ENCODE measurements around the gene AASS. TPM values are rescaled to one million over a fixed set of nuclear protein-coding genes. Genes with fewer than 3 reads are reported as not detected.

Gene AASS
- total RNA-seq, 1 donor from 2014 or later, result 35.5 TPM

- Mint-ChIP-seq H3K36me3 (peaks cover 4% of the 10 kb centered on the region), H3K27ac (no peak overlapping the region), H3K27me3 (ENCODE audit: low read depth) (no peaks in the 10 kb centered on the region), H3K9me3 (no peaks in the 10 kb centered on the region), H3K4me1 (no peaks in the 10 kb centered on the region), H3K4me3 (no peak overlapping the region)
- TF ChIP-seq, protein P1, sequence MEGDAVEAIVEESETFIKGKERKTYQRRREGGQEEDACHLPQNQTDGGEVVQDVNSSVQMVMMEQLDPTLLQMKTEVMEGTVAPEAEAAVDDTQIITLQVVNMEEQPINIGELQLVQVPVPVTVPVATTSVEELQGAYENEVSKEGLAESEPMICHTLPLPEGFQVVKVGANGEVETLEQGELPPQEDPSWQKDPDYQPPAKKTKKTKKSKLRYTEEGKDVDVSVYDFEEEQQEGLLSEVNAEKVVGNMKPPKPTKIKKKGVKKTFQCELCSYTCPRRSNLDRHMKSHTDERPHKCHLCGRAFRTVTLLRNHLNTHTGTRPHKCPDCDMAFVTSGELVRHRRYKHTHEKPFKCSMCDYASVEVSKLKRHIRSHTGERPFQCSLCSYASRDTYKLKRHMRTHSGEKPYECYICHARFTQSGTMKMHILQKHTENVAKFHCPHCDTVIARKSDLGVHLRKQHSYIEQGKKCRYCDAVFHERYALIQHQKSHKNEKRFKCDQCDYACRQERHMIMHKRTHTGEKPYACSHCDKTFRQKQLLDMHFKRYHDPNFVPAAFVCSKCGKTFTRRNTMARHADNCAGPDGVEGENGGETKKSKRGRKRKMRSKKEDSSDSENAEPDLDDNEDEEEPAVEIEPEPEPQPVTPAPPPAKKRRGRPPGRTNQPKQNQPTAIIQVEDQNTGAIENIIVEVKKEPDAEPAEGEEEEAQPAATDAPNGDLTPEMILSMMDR (IDR thresholded peaks at IDR 0.05; ENCODE audit: unreplicated experiment), result peak; percentile 85
- peak; percentile 20 to 74 for DNase-seq (ENCODE audit: low spot score in 2 of 2, unreplicated experiment in 2 of 2)
Measured at GRCh38 chr7:122092964-122093797, 50.9 kb downstream of the AASS start.

- no peaks in the 10 kb centered on the region for H3K27me3 Mint-ChIP-seq (ENCODE audit: low read depth)
- DNase-seq (ENCODE audit: low spot score in 2 of 2, unreplicated experiment in 2 of 2), result no peak
- peaks cover 4% of the 10 kb centered on the region for H3K4me1 Mint-ChIP-seq
- H3K27ac Mint-ChIP-seq, result no peak overlapping the region
- H3K36me3 Mint-ChIP-seq, result peaks cover 37% of the 10 kb centered on the region
- H3K9me3 Mint-ChIP-seq, result peaks cover 7% of the 10 kb centered on the region
- TF ChIP-seq, protein P1 (IDR thresholded peaks at IDR 0.05; ENCODE audit: unreplicated experiment), result no peak
- no peak overlapping the region for H3K4me3 Mint-ChIP-seq
Measured at GRCh38 chr7:122082670-122083069, 61.4 kb downstream of the AASS start.

DNA sequence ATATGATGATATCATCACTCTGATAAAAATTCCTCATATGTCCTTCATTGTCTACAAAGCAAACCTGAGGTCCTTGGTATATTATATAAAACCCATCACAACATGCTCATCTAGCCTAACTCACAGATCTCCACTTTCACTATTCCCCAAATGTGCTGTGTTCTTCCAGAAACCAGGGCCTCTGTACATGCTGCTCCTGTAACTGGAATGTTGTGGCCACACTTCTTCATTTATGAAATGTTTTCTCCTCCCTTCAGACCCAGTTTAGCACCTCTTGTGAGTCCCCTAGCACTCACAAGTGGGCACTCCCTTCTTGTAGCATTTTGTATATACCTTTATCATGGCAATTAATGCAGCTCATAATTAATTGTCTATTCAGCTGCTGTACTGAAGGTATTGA lies 61.9 kb downstream of the AASS start:
- DNase-seq (ENCODE audit: low spot score in 2 of 2, unreplicated experiment in 2 of 2), result no peak
- no peaks in the 10 kb centered on the region for H3K27me3 Mint-ChIP-seq (ENCODE audit: low read depth)
- TF ChIP-seq, protein P1 (IDR thresholded peaks at IDR 0.05; ENCODE audit: unreplicated experiment), result no peak
- H3K4me1 Mint-ChIP-seq, result peaks cover 4% of the 10 kb centered on the region
- peaks cover 42% of the 10 kb centered on the region for H3K36me3 Mint-ChIP-seq
- H3K9me3 Mint-ChIP-seq, result peaks cover 7% of the 10 kb centered on the region
- H3K4me3 Mint-ChIP-seq, result no peak overlapping the region
- no peak overlapping the region for H3K27ac Mint-ChIP-seq

- no peak for DNase-seq (ENCODE audit: low spot score in 2 of 2, unreplicated experiment in 2 of 2)
- Mint-ChIP-seq H3K36me3 (peaks cover 41% of the 10 kb centered on the region), H3K9me3 (peaks cover 19% of the 10 kb centered on the region), H3K4me3 (no peak overlapping the region), H3K4me1 (no peaks in the 10 kb centered on the region), H3K27me3 (ENCODE audit: low read depth) (no peaks in the 10 kb centered on the region), H3K27ac (no peak overlapping the region)
- TF ChIP-seq, protein P1 (IDR thresholded peaks at IDR 0.05; ENCODE audit: unreplicated experiment), result no peak
Measured at GRCh38 chr7:122073635-122074034, 70.4 kb downstream of the AASS start.

- no peak overlapping the region for H3K27ac Mint-ChIP-seq
- TF ChIP-seq, protein P1 (IDR thresholded peaks at IDR 0.05; ENCODE audit: unreplicated experiment), result no peak
- DNase-seq (ENCODE audit: low spot score in 2 of 2, unreplicated experiment in 2 of 2), result no peak
- H3K4me1 Mint-ChIP-seq, result no peaks in the 10 kb centered on the region
- no peaks in the 10 kb centered on the region for H3K27me3 Mint-ChIP-seq (ENCODE audit: low read depth)
- H3K4me3 Mint-ChIP-seq, result no peak overlapping the region
- H3K36me3 Mint-ChIP-seq, result peaks cover 39% of the 10 kb centered on the region
- peaks cover 18% of the 10 kb centered on the region for H3K9me3 Mint-ChIP-seq
Measured at GRCh38 chr7:122072924-122073599, 71.0 kb downstream of the AASS start.

Data from mesothelial cell of epicardium (in vitro differentiated cells).